Kidney epithelial cell (primary cell): Measurements from ENCODE around the gene FASN. TPM values are rescaled to one million over a fixed set of nuclear protein-coding genes. Genes with fewer than 3 reads are reported as not detected.

ENCODE experiments used
- DNase-seq: peaks from one replicate; pipeline ENCODE4 v3.0.0-alpha.2; 2010; ENCODE audit warnings: low read depth
- H3K27me3 ChIP-seq: 2 replicates; pipeline ENCODE4 v1.6.0; 2011; ENCODE audit warnings: low read length; ENCODE audit not compliant: control insufficient read depth, insufficient read depth
- H3K36me3 ChIP-seq: 2 replicates; pipeline ENCODE4 v1.5.1; 2011; ENCODE audit warnings: low read length; ENCODE audit not compliant: control insufficient read depth, insufficient read depth
- H3K4me3 ChIP-seq: 2 replicates; pipeline ENCODE4 v1.5.1; 2011; ENCODE audit warnings: low read depth, mild to moderate bottlenecking, control low read depth, low read length
- CTCF ChIP-seq: IDR thresholded peaks from 2 replicates; pipeline ENCODE4 v1.5.1; 2011; ENCODE audit warnings: mild to moderate bottlenecking, moderate library complexity, low read length, control low read depth, inconsistent platforms; ENCODE audit not compliant: insufficient read depth, poor library complexity, severe bottlenecking
- total RNA-seq: library from RNA; depleted of rRNA; stranded (reverse); fragments of >200 nt; gene quantifications from 2 replicates; pipeline ENCODE4 v1.2.3, GENCODE V29; 2015

Gene FASN
- total RNA-seq, 1 donor from 2014 or later: 202 TPM

GRCh38 chr17:82053556-82054263 lies 44.3 kb downstream of the FASN start:
- no peak for TF ChIP-seq CTCF

DNA sequence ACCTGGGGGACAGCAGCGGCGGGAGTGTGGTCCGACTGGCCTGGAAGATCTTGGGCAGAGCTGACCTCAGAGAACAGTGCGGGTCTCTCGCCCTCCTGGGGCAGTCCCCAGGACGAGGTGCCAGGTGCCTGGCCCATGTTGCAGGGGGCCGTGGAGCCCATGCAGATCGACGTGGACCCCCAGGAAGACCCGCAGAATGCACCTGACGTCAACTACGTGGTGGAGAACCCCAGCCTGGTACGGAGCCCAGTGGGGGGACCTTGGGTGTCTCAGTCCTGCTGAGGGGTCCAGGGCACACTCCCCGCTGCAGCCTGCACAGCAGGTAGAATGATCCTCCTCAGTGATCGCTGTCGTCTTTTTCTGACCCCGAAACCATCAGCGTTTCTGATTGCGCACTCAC lies 44.9 kb downstream of the FASN start:
- peaks cover 3% of the 10 kb centered on the region for H3K36me3 ChIP-seq
- no peak for DNase-seq
- no peaks in the 10 kb centered on the region for H3K27me3 ChIP-seq
- peak overlapping the region; percentile 80 for H3K4me3 ChIP-seq
- TF ChIP-seq CTCF: no peak

More at GRCh38 chr17:82053556-82054263, 44.3 kb downstream of the FASN start:
- H3K27me3 ChIP-seq: no peaks in the 10 kb centered on the region
- DNase-seq: no peak
- no peak overlapping the region for H3K4me3 ChIP-seq
- H3K36me3 ChIP-seq: peaks cover 2% of the 10 kb centered on the region

DNA sequence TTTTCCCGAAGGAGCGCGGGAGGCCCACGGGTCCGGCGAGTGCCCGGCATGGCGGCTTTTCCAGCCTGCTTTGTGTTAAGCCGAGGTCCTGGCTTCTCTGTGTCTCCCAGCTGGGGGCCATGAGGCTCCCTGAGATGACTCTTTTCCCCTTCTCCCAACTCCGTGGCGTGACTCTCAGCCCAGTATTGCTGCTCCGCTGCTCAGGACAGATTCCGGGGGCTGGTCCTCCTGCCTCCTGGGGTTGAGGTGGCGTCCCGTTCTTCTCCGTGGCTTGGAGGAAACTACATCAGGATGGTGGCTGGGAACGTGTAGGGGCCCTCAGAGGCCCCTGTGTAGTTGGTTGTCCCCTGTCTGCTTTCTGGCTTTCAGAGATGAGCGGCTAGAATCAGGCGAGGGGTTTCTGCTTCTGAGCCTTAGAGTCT lies 45.4 kb downstream of the FASN start:
- DNase-seq: no peak
- peak overlapping the region; percentile 80 for H3K4me3 ChIP-seq
- H3K36me3 ChIP-seq: peaks cover 3% of the 10 kb centered on the region
- H3K27me3 ChIP-seq: no peaks in the 10 kb centered on the region
- no peak for TF ChIP-seq CTCF

DNA sequence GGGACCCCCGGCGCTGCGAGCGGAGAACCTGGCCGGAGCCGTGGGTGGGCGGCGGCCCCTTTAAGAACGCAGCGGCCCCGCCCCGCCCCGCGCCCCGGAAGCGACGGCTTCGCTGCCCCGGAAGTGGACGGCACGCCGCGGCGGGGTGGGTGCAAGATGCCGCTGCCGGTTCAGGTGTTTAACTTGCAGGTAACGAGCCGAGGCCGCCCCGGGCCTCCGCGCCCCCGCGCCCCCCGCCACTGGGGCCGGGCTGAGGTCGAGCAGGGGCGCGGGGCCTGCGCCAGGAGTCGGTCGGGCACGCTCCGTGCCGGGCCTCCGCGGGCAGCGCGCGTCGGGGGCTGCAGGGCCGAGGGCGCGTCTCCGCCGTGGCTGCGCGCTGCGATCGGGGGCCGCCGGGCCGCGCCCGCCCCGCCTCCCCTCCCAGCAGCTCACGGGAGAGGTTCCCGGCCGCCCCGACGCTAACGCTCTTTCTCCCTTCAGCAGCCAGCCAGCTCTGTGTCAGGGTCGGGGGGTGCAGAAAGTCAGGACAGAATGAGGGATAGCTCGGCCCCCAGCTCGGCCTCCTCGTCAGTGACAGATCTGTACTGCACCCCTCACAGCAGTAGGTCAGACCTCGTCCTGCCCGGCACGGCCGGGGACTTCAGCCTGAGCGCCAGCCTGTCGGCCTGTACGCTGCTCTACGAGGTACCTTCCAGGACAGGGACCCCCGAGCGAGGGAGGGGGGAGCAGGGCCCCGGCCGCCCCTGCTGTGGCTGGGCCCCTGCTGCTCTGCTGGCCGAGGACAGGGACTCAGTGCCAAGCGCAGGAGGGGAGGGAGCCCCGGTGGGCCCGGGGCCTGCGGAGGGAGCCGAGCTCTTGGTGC lies 46.0 kb downstream of the FASN start, which contains the start of the genes GPS1 and RFNG:
Gene GPS1, plus strand, starts transcription at position 123 of the 862 bp plus-strand sequence. Its CDS starts 34 bp downstream, at position 157.
Gene RFNG, minus strand, starts transcription at position 36 of the 862 bp plus-strand sequence. CDS start 45 bp downstream, outside the sequence.
- peak within 1 kb of the TSS; percentile 80 for H3K4me3 ChIP-seq
- no peak for TF ChIP-seq CTCF
- peak; percentile 25 for DNase-seq
- H3K27me3 ChIP-seq: no peaks in the 10 kb centered on the region
- H3K36me3 ChIP-seq: peaks cover 3% of the 10 kb centered on the region

- peak overlapping the region; percentile 80 for H3K4me3 ChIP-seq
- no peak for TF ChIP-seq CTCF
Measured at GRCh38 chr17:82050761-82051641, 47.0 kb downstream of the FASN start.

More at GRCh38 chr17:82050761-82051641, 47.0 kb downstream of the FASN start:
- Histone ChIP-seq H3K27me3 (no peaks in the 10 kb centered on the region), H3K36me3 (peaks cover 3% of the 10 kb centered on the region)
- no peak for DNase-seq
